Heart left ventricle (tissue), 16 donors: Measurements from ENCODE around the gene IL1R2. TPM values are rescaled to one million over a fixed set of nuclear protein-coding genes. Genes with fewer than 3 reads are reported as not detected.

Experiments used
- ATAC-seq, 4 donors: fragments of 200-7000 bp; cut with Tn5 transposase; one replicate each; pipeline ENCODE4 v1.9.1; 2020 to 2022; ENCODE audit warnings: moderate library complexity in 4 of 4, mild to moderate bottlenecking in 3 of 4, moderate number of reproducible peaks in 1 of 4
- DNase-seq, 5 donors: peaks; one replicate each; pipeline ENCODE4 v3.0.0-alpha.2; 2020
- H3K27ac ChIP-seq, 12 donors: fragments of 200-600 bp; sonication (generic) in 4 of 12; one replicate each; pipeline versions ENCODE4 v1.5.0 to v1.8.0; 2016 to 2022; ENCODE audit warnings: mild to moderate bottlenecking in 2 of 12
- H3K27me3 ChIP-seq, 9 donors: fragments of 200-600 bp; sonication (generic) in 2 of 9; one replicate each; pipeline versions ENCODE4 v1.5.1 to v1.8.0; 2016 to 2022; ENCODE audit warnings: mild to moderate bottlenecking in 3 of 9
- H3K36me3 ChIP-seq, 9 donors: fragments of 200-600 bp; sonication (generic) in 2 of 9; one replicate each; pipeline versions ENCODE4 v1.5.0 to v1.8.0; 2018 to 2022; ENCODE audit warnings: mild to moderate bottlenecking in 2 of 9
- H3K4me1 ChIP-seq, 12 donors: fragments of 200-600 bp; sonication (generic) in 4 of 12; one replicate each; pipeline versions ENCODE4 v1.5.0 to v1.8.0; 2016 to 2022; ENCODE audit warnings: mild to moderate bottlenecking in 3 of 12
- H3K4me3 ChIP-seq, 12 donors: fragments of 200-600 bp; sonication (generic) in 4 of 12; one replicate each; pipeline versions ENCODE4 v1.5.0 to v1.8.0; 2017 to 2022; ENCODE audit warnings: mild to moderate bottlenecking in 9 of 12, moderate library complexity in 4 of 12
- H3K9me3 ChIP-seq, 12 donors: fragments of 200-600 bp; sonication (generic) in 4 of 12; one replicate each; pipeline versions ENCODE4 v1.5.0 to v1.8.0; 2016 to 2022; ENCODE audit warnings: mild to moderate bottlenecking in 1 of 12
- POLR2A ChIP-seq, 2 donors: fragments of 450-650 bp; IDR thresholded peaks; one replicate each; pipeline ENCODE4 v1.6.1; 2017; ENCODE audit warnings: antibody characterized with exemption in 2 of 2, mild to moderate bottlenecking in 2 of 2, moderate library complexity in 2 of 2
- WGBS, 4 donors: extraction: QIAGEN DNeasy Blood & Tissue Kit in 2 of 4; methylation state at CpG; one replicate each; pipeline versions ENCODE4 v1.1.5 to v1.1.7; 2013 to 2018; 5-methylcytosine and 5-hydroxymethylcytosine counted together
- intact Hi-C, 10 donors: fragments of 100-400 bp; cut with DNase I; formaldehyde crosslinking; loops; one replicate each; pipeline versions ENCODE4 v1.11.1 to v1.14.2; 2022
- polyA plus RNA-seq, 2 donors: library from polyadenylated mRNA; stranded (reverse); fragments of 200-250 nt; gene quantifications; one replicate each; pipeline ENCODE4 v1.2.3, GENCODE V29; 2013
- total RNA-seq, 9 donors: library from RNA; depleted of rRNA in 2 of 9; stranded (reverse); fragments of >200 nt in 2 of 9; fragmentation: NEBNext Ultra II Directional in 3 of 9; extraction: Animal tissue kit (Norgen Biotek cat#: 25700) in 3 of 9; gene quantifications; one replicate each; pipeline versions ENCODE4 v1.1.0 to v1.2.4, GENCODE V29; 2016 to 2023
- TF ChIP-seq, protein P1 (sequence below), 12 donors: fragments of 200-600 bp; sonication (generic) in 4 of 12; IDR thresholded peaks; one replicate each; pipeline versions ENCODE4 v1.5.0 to v1.8.0; 2018 to 2022; ENCODE audit warnings: antibody characterized with exemption in 12 of 12, mild to moderate bottlenecking in 5 of 12
- donor health status: ischemic (EF 13 %, LVEDD 7.1; RV severe dilation, severe dysfunction).
- donor health status: healthy with polysubstance abuse.
- donor health status: DM: no; HTN: yes; CAD: no.
- donor health status: DM: no; HTN: no; CAD: no.
- donor health status: ischemic (EF 25% LVEDD 6.9; RV normal size, moderate dysfunction).
- donor health status: ischemic (EF 25% LVEDD 5.7; RV mildly dilated, moderate dysfunction).
- donor health status: healthy.
- donor health status: DM: yes; HTN: yes; CAD: no.
- donor health status: ischemic (EF 35%, LVEDD 5.7; RV mildly dilated, moderate dysfunction).
- donor health status: nonischemic (EF 11% LVEDD 7.7; RV severe dilation, severe dysfunction).
- donor health status: DM: yes; HTN: yes; CAD: no.
- donor health status: PGD.
- donor health status: ischemic (EF 29% LVEDD 5.4; RV normal size, mild dysfunction).
- donor health status: nonischemic (EF 23%, LVEDD 6.1; RV moderate dilation, normal function).

The IL1R2 gene
- total and polyA plus RNA-seq, 11 donors: 0.77 to 8.0 (median 2.1) TPM; not detected in 3

DNA sequence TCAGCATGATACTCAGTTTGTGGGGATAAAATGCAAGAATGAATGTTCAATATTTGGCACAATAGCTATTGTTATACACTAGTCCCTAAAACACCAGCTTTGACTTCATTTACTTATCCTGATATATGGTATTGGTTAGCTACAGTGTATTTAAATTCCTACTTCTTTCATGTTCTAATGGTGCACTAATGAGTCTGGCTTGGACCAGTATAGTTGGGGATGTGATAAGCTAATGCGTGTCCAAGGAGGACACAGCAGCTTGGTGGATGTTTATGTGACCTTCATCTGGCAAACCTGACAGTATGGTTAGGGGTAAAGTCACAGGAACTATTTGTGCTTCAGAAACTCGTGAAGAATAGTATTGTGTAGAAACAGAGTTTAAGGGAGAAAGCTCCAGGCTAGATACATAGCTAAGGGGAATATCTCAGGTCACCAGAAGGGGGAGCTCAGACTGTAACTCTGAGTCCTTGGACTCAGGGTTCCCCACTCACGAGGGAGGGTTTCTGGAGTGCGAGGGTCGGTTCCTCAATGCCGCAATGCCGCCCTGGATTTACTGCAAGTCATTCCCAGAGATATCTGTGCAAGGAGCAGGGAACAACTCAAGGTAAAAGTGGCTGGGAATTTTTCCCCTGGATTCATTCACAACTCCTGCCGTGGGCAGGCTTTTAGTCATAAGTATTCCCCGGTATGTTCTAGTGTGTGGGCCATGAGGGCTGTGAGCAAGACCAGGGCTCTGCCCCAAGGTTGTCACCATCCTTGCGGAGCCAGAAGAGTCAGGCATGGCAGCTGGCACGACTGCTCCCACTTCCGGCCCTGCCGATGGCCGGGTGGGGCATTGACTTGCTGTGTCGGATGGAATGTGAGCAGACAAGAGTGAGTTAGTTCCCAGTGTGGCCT, 14.5 kb downstream of the IL1R2 start:
- DNase-seq: peak in 1 of 5 donors; percentile 34
- no peaks in the 10 kb centered on the region for H3K27me3 ChIP-seq
- 62 to 70% (median 67%) methylated on average over 15 of the region's 15 CpGs for WGBS, 4 donors
- H3K4me1 ChIP-seq: peaks cover 0 to 29% (median 6%) of the 10 kb centered on the region in 12 donors
- H3K9me3 ChIP-seq: no peaks in the 10 kb centered on the region
- intact Hi-C loops: loop anchor here in 4 of 10 donors (5.0 to 10.0 kb wide), 3 partner anchors 339 to 441 kb away; partner anchors contain the start of gene IL18R1 (in 2 of the 4)
- H3K36me3 ChIP-seq: no peaks in the 10 kb centered on the region
- H3K4me3 ChIP-seq: no peak overlapping the region
- H3K27ac ChIP-seq: no peak overlapping the region
- no peak for TF ChIP-seq POLR2A (IDR thresholded peaks at IDR 0.05)
- TF ChIP-seq, protein P1, sequence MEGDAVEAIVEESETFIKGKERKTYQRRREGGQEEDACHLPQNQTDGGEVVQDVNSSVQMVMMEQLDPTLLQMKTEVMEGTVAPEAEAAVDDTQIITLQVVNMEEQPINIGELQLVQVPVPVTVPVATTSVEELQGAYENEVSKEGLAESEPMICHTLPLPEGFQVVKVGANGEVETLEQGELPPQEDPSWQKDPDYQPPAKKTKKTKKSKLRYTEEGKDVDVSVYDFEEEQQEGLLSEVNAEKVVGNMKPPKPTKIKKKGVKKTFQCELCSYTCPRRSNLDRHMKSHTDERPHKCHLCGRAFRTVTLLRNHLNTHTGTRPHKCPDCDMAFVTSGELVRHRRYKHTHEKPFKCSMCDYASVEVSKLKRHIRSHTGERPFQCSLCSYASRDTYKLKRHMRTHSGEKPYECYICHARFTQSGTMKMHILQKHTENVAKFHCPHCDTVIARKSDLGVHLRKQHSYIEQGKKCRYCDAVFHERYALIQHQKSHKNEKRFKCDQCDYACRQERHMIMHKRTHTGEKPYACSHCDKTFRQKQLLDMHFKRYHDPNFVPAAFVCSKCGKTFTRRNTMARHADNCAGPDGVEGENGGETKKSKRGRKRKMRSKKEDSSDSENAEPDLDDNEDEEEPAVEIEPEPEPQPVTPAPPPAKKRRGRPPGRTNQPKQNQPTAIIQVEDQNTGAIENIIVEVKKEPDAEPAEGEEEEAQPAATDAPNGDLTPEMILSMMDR (IDR thresholded peaks at IDR 0.05): peak; percentile 36 to 73 (median 60)
- ATAC-seq: peak; percentile 50 to 84 (median 70)

DNA sequence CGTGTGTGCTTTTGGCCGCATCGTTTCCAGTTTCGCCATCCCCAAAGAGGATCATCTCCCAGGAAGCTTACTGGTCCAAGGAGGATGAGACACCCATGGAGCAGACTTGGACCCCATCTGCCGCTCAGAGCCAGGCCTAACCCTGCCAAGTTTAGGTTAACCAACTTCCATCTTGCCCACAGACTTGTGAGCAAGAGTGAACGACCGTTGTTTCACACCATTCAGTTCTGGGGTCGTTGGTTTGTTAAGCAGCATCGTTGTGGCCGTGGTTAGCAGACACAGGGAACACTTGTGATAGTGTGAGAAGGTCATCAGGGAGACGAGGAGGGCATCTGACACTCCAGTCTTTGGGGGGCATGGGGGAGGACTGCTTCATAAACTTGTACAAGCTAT, 15.1 kb downstream of the IL1R2 start:
- Histone ChIP-seq H3K36me3 (no peaks in the 10 kb centered on the region), H3K27ac (no peak overlapping the region), H3K4me1 (peaks cover 0 to 36% (median 6%) of the 10 kb centered on the region in 12 donors), H3K9me3 (no peaks in the 10 kb centered on the region), H3K4me3 (no peak overlapping the region), H3K27me3 (no peaks in the 10 kb centered on the region)
- intact Hi-C loops: loop anchor here in 4 of 10 donors (5.0 to 10.0 kb wide), 3 partner anchors 338 to 440 kb away; partner anchors contain the start of gene IL18R1 (in 2 of the 4)
- DNase-seq (no peak), ATAC-seq (peak in 1 of 4 donors; percentile 14)
- TF ChIP-seq POLR2A (IDR thresholded peaks at IDR 0.05): no peak
- TF ChIP-seq, protein P1 (IDR thresholded peaks at IDR 0.05): no peak
- WGBS, 4 donors: 79 to 86% (median 82%) methylated on average over 11 of the region's 11 CpGs

DNA sequence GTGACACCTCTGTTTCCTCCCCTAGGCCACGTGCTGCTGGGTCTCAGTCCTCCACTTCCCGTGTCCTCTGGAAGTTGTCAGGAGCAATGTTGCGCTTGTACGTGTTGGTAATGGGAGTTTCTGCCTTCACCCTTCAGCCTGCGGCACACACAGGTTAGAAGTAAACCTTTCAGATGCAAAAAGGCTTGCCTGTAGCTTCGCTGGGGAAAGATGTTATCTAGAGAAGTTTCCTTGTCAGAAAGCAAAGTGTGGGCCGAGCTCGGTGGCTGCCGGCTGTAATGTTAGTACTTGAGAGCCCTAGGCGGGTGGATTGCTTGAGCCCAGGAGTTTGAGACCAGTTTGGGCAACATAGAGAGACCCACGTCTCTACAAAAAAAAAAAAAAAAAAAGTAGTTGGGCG, 16.7 kb downstream of the IL1R2 start:
- H3K36me3 ChIP-seq: no peaks in the 10 kb centered on the region
- 87 to 93% (median 88%) methylated on average over 12 of the region's 12 CpGs for WGBS, 4 donors
- H3K4me1 ChIP-seq: peaks cover 0 to 38% (median 6%) of the 10 kb centered on the region in 12 donors
- no peak for ATAC-seq
- H3K9me3 ChIP-seq: no peaks in the 10 kb centered on the region
- intact Hi-C loops: loop anchor here in 4 of 10 donors (5.0 to 10.0 kb wide), 3 partner anchors 336 to 439 kb away; partner anchors contain the start of gene IL18R1 (in 2 of the 4)
- H3K4me3 ChIP-seq: no peak overlapping the region
- H3K27ac ChIP-seq: no peak overlapping the region
- TF ChIP-seq POLR2A (IDR thresholded peaks at IDR 0.05): no peak
- TF ChIP-seq, protein P1 (IDR thresholded peaks at IDR 0.05): no peak
- DNase-seq: no peak
- H3K27me3 ChIP-seq: no peaks in the 10 kb centered on the region

DNA sequence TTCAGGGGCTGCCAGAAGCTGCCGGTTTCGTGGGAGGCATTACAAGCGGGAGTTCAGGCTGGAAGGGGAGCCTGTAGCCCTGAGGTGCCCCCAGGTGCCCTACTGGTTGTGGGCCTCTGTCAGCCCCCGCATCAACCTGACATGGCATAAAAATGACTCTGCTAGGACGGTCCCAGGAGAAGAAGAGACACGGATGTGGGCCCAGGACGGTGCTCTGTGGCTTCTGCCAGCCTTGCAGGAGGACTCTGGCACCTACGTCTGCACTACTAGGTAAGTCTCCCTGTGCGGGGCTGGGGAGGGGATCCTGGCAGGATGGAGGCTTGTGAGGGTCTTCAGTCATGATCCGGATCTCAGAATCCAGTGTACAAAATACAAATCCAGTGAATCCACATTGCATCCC, 17.8 kb downstream of the IL1R2 start:
- H3K9me3 ChIP-seq: no peaks in the 10 kb centered on the region
- 89 to 94% (median 93%) methylated on average over 10 of the region's 10 CpGs for WGBS, 4 donors
- no peak overlapping the region for H3K4me3 ChIP-seq

More for the DNA sequence above, 17.8 kb downstream of the IL1R2 start:
- Histone ChIP-seq H3K27ac (no peak overlapping the region), H3K27me3 (no peaks in the 10 kb centered on the region), H3K36me3 (no peaks in the 10 kb centered on the region), H3K4me1 (peaks cover 0 to 32% (median 3%) of the 10 kb centered on the region in 12 donors)
- TF ChIP-seq, protein P1 (IDR thresholded peaks at IDR 0.05): no peak
- TF ChIP-seq POLR2A (IDR thresholded peaks at IDR 0.05): no peak
- intact Hi-C loops: loop anchor here in 4 of 10 donors (5.0 to 10.0 kb wide), 3 partner anchors 335 to 438 kb away; partner anchors contain the start of gene IL18R1 (in 2 of the 4)
- DNase-seq: no peak
- no peak for ATAC-seq
